GM21786 (cell line): Measurements from ENCODE around the gene CCNE1.

Experiments
- ATAC-seq: cut with Tn5 transposase; IDR thresholded peaks from one replicate; pipeline ENCODE4 v1.9.1; 2021; ENCODE audit not compliant: unreplicated experiment

Gene CCNE1

DNA sequence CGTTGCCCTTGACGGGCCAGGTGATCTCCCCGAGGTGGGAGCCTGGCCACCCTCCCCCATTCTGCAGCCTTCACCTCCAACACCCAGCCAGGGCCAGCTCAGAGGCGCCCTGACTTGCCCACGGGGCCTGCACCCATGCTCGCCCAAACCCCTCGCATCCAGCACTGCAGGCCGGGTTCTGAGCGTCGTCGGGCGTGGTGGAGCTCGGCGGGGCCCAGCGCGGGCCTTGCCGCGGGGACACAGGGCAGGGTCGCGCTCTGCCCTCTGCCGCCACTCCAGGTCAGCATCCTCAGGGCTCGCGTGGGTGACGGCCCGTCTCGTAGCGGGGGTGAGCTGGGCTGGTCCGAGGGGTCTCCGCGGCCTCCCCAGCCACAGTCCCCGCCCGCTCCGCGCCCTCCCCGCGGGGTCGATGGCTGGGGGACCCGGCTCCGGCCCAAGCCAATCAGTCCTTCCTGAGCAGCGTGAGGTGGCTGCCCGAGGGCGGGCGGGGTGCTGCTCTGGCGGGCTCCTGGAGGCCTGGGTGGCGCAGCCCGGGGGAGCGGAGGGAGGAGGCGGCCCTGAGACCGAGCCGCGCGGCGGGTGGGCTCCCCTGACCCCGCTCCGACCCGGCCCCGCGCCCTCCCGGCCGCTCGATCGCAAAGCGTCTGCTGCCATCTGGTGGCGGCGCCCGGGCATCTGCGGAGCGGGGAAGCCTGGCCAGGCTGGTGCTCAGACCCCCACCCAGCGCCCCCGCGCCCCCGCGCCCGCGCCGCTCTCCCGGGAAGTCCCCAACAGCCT is 61.4 kb downstream of the CCNE1 start:
- no peak for ATAC-seq
